ENCODE data around the gene NR1I3.

The NR1I3 gene

DNA sequence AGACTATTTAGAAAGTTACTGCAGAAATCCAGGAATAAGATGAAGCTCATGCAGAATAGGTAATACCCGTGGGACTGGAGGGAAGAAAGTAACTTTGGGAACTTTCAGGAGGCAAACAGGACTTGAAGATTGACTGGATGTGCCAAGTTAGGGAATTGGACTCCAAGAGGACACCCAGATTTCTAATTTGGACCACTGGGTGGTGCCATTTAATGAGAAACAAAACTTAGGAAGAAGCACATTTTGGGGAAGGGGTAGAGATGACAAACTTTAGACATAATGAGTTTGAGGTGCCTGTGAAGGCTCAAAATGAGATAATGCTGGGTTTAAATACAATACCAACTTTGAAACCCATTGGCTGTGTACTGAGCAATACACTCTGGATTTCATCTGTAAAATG lies 57.4 kb downstream of the NR1I3 start:
- TF ChIP-seq, protein P1, sequence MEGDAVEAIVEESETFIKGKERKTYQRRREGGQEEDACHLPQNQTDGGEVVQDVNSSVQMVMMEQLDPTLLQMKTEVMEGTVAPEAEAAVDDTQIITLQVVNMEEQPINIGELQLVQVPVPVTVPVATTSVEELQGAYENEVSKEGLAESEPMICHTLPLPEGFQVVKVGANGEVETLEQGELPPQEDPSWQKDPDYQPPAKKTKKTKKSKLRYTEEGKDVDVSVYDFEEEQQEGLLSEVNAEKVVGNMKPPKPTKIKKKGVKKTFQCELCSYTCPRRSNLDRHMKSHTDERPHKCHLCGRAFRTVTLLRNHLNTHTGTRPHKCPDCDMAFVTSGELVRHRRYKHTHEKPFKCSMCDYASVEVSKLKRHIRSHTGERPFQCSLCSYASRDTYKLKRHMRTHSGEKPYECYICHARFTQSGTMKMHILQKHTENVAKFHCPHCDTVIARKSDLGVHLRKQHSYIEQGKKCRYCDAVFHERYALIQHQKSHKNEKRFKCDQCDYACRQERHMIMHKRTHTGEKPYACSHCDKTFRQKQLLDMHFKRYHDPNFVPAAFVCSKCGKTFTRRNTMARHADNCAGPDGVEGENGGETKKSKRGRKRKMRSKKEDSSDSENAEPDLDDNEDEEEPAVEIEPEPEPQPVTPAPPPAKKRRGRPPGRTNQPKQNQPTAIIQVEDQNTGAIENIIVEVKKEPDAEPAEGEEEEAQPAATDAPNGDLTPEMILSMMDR (IDR thresholded peaks at IDR 0.05; ENCODE audit: extremely low read depth, missing control alignments): no peak
- no peak for DNase-seq (ENCODE audit: low spot score)

DNA sequence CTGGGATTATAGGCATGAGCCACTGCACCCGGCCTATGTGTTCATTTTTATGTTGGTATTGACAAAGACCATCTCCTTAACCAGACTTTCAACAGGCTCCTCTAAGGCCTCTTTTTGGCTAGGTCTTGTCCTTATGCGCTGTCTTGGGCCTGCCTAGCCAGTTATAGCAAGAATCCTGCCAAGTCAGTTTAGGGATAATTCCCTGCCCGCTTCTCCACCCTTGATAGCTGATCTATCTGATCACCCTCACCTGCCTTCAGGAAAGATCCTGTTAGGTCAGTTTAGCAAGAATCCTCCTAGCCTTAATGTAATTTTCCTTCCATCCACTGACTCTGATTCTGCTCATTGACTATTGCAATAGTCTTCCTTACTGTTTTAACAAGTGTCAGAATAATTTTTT lies 58.3 kb downstream of the NR1I3 start:
- DNase-seq (ENCODE audit: low spot score): no peak
- TF ChIP-seq, protein P1 (IDR thresholded peaks at IDR 0.05; ENCODE audit: extremely low read depth, missing control alignments): no peak
